HepG2 (cell line): Measurements from ENCODE around the gene APBA1.

Experiments
- CTCF ChIP-seq: sonication (generic); formaldehyde crosslinking; IDR thresholded peaks from 2 replicates; pipeline ENCODE4 v1.5.0; 2020; ENCODE audit warnings: mild to moderate bottlenecking, missing genetic modification reagents, moderate library complexity
- MAFG ChIP-seq: sonication (generic); formaldehyde crosslinking; IDR thresholded peaks from 2 replicates; pipeline ENCODE4 v1.5.1; 2020; ENCODE audit warnings: mild to moderate bottlenecking, missing genetic modification reagents
- RBM22 ChIP-seq: fragments of 200-400 bp; formaldehyde crosslinking; optimal IDR thresholded peaks from 2 replicates; pipeline ENCODE3; 2017; ENCODE audit warnings: mild to moderate bottlenecking, low read length, moderate library complexity
- SRY ChIP-seq: sonication (generic); formaldehyde crosslinking; IDR thresholded peaks from 2 replicates; pipeline ENCODE4 v1.8.0; 2022; ENCODE audit warnings: mild to moderate bottlenecking, missing genetic modification reagents
- ZNF850 ChIP-seq: sonication (generic); formaldehyde crosslinking; conservative IDR thresholded peaks from 2 replicates; pipeline ENCODE4 v1.9.0; 2021; ENCODE audit warnings: mild to moderate bottlenecking, missing genetic modification reagents
- ZSCAN5A ChIP-seq: sonication (generic); formaldehyde crosslinking; IDR thresholded peaks from 2 replicates; pipeline ENCODE4 v1.8.0; 2022; ENCODE audit warnings: mild to moderate bottlenecking, missing genetic modification reagents, borderline replicate concordance

- TF ChIP-seq RBM22 (no peak), SRY (CRISPR knock-in tag) (no peak), CTCF (CRISPR knock-in tag) (no peak), MAFG (CRISPR knock-in tag) (no peak), ZNF850 (CRISPR knock-in tag) (no peak), ZSCAN5A (CRISPR knock-in tag) (no peak)
These were observed 238.2 kb downstream of the APBA1 start for GRCh38 chr9:69433968-69434367.
